H1 (cell line): ENCODE data around the gene MED16. TPM values are rescaled to one million over a fixed set of nuclear protein-coding genes. Genes with fewer than 3 reads are reported as not detected.

ENCODE experiments used
- CTCF ChIA-PET: fragments of 300-600 bp; sonication (Branson Sonifier 250); formaldehyde crosslinking; loops from one replicate; lab custom pipeline; 2021; ENCODE audit not compliant: partially characterized antibody; lab: Charles Lee
- POLR2A ChIA-PET: fragments of 300-600 bp; sonication (Branson Sonifier 250); formaldehyde crosslinking; loops from one replicate; lab custom pipeline; 2021; ENCODE audit warnings: inconsistent platforms; ENCODE audit not compliant: partially characterized antibody; lab: Charles Lee
- DNase-seq, 2 experiments: peaks; one replicate each; pipeline versions ENCODE4 v3.0.0 to v3.0.0-alpha.2; 2010 to 2022; ENCODE audit warnings: low spot score in 2 of 2, low read depth in 1 of 2, mixed read lengths in 1 of 2
- FAIRE-seq: peaks from 2 replicates; lab custom pipeline; 2011; peaks lifted over from hg19 to GRCh38; lab: Jason Lieb, UNC
- H2AFZ ChIP-seq: 2 replicates; pipeline ENCODE4 v1.8.1; 2012; ENCODE audit warnings: low read length, inconsistent platforms
- H2AK5ac ChIP-seq: 2 replicates; pipeline ENCODE4 v1.6.1; 2013; ENCODE audit warnings: low read depth, low read length
- H2BK120ac ChIP-seq: replicated peaks from 2 replicates; pipeline ENCODE3; 2013; ENCODE audit warnings: low read depth, low read length, inconsistent platforms
- H2BK12ac ChIP-seq: 2 replicates; pipeline ENCODE4 v1.6.1; 2013; ENCODE audit warnings: low read depth, low read length
- H2BK15ac ChIP-seq: 2 replicates; pipeline ENCODE4 v1.6.1; 2013; ENCODE audit warnings: low read length
- H2BK20ac ChIP-seq: 2 replicates; pipeline ENCODE4 v1.6.1; 2013; ENCODE audit warnings: low read length
- H2BK5ac ChIP-seq: 2 replicates; pipeline ENCODE4 v1.6.1; 2013; ENCODE audit warnings: low read depth, low read length
- H3K14ac ChIP-seq: 2 replicates; pipeline ENCODE4 v1.6.1; 2013; ENCODE audit warnings: inconsistent platforms; ENCODE audit not compliant: insufficient read length
- H3K18ac ChIP-seq: 2 replicates; pipeline ENCODE4 v1.6.1; 2013; ENCODE audit warnings: low read length; ENCODE audit errors: extremely low read depth
- H3K23ac ChIP-seq: 2 replicates; pipeline ENCODE4 v1.6.1; 2013; ENCODE audit warnings: inconsistent platforms; ENCODE audit not compliant: insufficient read length
- H3K23me2 ChIP-seq: 2 replicates; pipeline ENCODE4 v1.6.1; 2013; ENCODE audit warnings: low read depth, low read length
- H3K27ac ChIP-seq: 2 replicates; pipeline ENCODE4 v1.6.1; 2011; ENCODE audit warnings: low read depth, low read length, inconsistent platforms
- H3K27me3 ChIP-seq, 4 experiments: replicated peaks in 1 of 4; 1 replicate in 1 of 4; 2 replicates in 3 of 4; pipeline versions ENCODE4 v1.6.1 to v1.8.1; 2011 to 2013; ENCODE audit warnings: low read length in 3 of 4, mild to moderate bottlenecking in 3 of 4, inconsistent platforms in 2 of 4, mixed read lengths in 2 of 4, moderate library complexity in 1 of 4; ENCODE audit not compliant: control insufficient read depth in 3 of 4, insufficient read depth in 3 of 4; ENCODE audit errors: extremely low read depth in 1 of 4
- H3K36me3 ChIP-seq, 4 experiments: 2 replicates each; pipeline versions ENCODE4 v1.6.1 to v1.8.1; 2011 to 2013; ENCODE audit warnings: mild to moderate bottlenecking in 4 of 4, low read length in 3 of 4, moderate library complexity in 2 of 4, control low read depth in 1 of 4, inconsistent platforms in 1 of 4; ENCODE audit not compliant: insufficient read depth in 4 of 4, control insufficient read depth in 2 of 4
- H3K4ac ChIP-seq: replicated peaks from 2 replicates; pipeline ENCODE3; 2013; ENCODE audit warnings: low read length, low read depth, mixed read lengths, inconsistent platforms; ENCODE audit not compliant: insufficient read length
- H3K4me1 ChIP-seq, 4 experiments: replicated peaks in 1 of 4; 1 replicate in 1 of 4; 2 replicates in 3 of 4; pipeline versions ENCODE4 v1.6.1 to v1.8.1; 2011 to 2013; ENCODE audit warnings: low read length in 3 of 4, inconsistent platforms in 2 of 4, mixed read lengths in 1 of 4; ENCODE audit not compliant: insufficient read depth in 4 of 4, control insufficient read depth in 3 of 4
- H3K4me2 ChIP-seq, 2 experiments: 2 replicates each; pipeline versions ENCODE4 v1.6.1 to v1.8.1; 2011 to 2013; ENCODE audit warnings: low read depth in 2 of 2, low read length in 2 of 2, control low read depth in 1 of 2, inconsistent platforms in 1 of 2, mild to moderate bottlenecking in 1 of 2; ENCODE audit not compliant: insufficient read depth in 1 of 2
- H3K4me3 ChIP-seq, 4 experiments: fragments of 200-600, 300-600 bp in 1 of 4; sonication (generic), shearing (Covaris generic), sonication (Bioruptor Twin) in 1 of 4; 2 replicates each; pipeline versions ENCODE4 v1.5.1 to v1.8.1; 2011 to 2016; ENCODE audit warnings: low read length in 4 of 4, low read depth in 3 of 4, control low read depth in 2 of 4, inconsistent platforms in 2 of 4, mild to moderate bottlenecking in 2 of 4, mixed read lengths in 1 of 4, moderate library complexity in 1 of 4; ENCODE audit not compliant: insufficient read depth in 2 of 4; ENCODE audit errors: extremely low read depth in 1 of 4
- H3K56ac ChIP-seq: replicated peaks from 2 replicates; pipeline ENCODE3; 2013; ENCODE audit warnings: low read depth, mild to moderate bottlenecking, mixed read lengths, low read length, inconsistent platforms; ENCODE audit not compliant: insufficient read length
- H3K79me1 ChIP-seq: 2 replicates; pipeline ENCODE4 v1.6.1; 2013; ENCODE audit warnings: low read depth, low read length, control low read depth
- H3K79me2 ChIP-seq, 2 experiments: 2 replicates each; pipeline versions ENCODE4 v1.6.1 to v1.8.1; 2012 to 2013; ENCODE audit warnings: low read length in 2 of 2, mild to moderate bottlenecking in 2 of 2, inconsistent platforms in 1 of 2; ENCODE audit not compliant: insufficient read depth in 2 of 2, control insufficient read depth in 1 of 2
- H3K9ac ChIP-seq, 4 experiments: replicated peaks in 1 of 4; 1 replicate in 1 of 4; 2 replicates in 3 of 4; pipeline versions ENCODE4 v1.6.1 to v1.8.1; 2011 to 2013; ENCODE audit warnings: low read depth in 3 of 4, low read length in 3 of 4, control low read depth in 2 of 4, mild to moderate bottlenecking in 2 of 4, moderate library complexity in 2 of 4, inconsistent platforms in 1 of 4; ENCODE audit errors: extremely low read depth in 1 of 4
- H3K9me3 ChIP-seq, 2 experiments: 2 replicates each; pipeline versions ENCODE4 v1.6.1 to v1.8.1; 2012 to 2013; ENCODE audit warnings: mild to moderate bottlenecking in 2 of 2, moderate library complexity in 2 of 2, control low read depth in 1 of 2, inconsistent platforms in 1 of 2, low read depth in 1 of 2, low read length in 1 of 2, mixed read lengths in 1 of 2; ENCODE audit not compliant: insufficient read depth in 2 of 2
- H4K20me1 ChIP-seq, 2 experiments: replicated peaks in 1 of 2; 2 replicates each; pipeline versions ENCODE3 to v1.8.1; 2011 to 2013; ENCODE audit warnings: inconsistent platforms in 2 of 2, low read length in 2 of 2, mild to moderate bottlenecking in 1 of 2; ENCODE audit not compliant: insufficient read depth in 2 of 2, control insufficient read depth in 1 of 2
- H4K5ac ChIP-seq: 2 replicates; pipeline ENCODE4 v1.6.1; 2013; ENCODE audit warnings: low read length, low read depth, mixed read lengths, inconsistent platforms; ENCODE audit not compliant: insufficient read length
- H4K8ac ChIP-seq: 2 replicates; pipeline ENCODE4 v1.8.0; 2013; ENCODE audit warnings: mild to moderate bottlenecking, moderate library complexity, low read length, inconsistent platforms; ENCODE audit not compliant: insufficient read depth; ENCODE audit errors: extremely low read depth
- H4K91ac ChIP-seq: replicated peaks from 2 replicates; pipeline ENCODE3; 2013; ENCODE audit warnings: low read length, mixed read lengths, inconsistent platforms; ENCODE audit not compliant: insufficient read length
- JUN ChIP-seq: IDR thresholded peaks from 2 replicates; pipeline ENCODE4 v1.6.1; 2011; ENCODE audit warnings: low read depth, mild to moderate bottlenecking, improper control_type of control experiment, low read length
- KDM1A ChIP-seq: fragments of 200-600, 300-600 bp; sonication (generic); IDR thresholded peaks from 2 replicates; pipeline ENCODE4 v1.7.1; 2016; ENCODE audit warnings: mild to moderate bottlenecking, low read length, borderline replicate concordance
- RAD21 ChIP-seq, 2 experiments: IDR thresholded peaks in 1 of 2; conservative IDR thresholded peaks in 1 of 2; 2 replicates each; pipeline ENCODE4 v1.6.1; 2011; ENCODE audit warnings: low read depth in 2 of 2, low read length in 2 of 2, improper control_type of control experiment in 1 of 2, inconsistent platforms in 1 of 2, mild to moderate bottlenecking in 1 of 2, moderate library complexity in 1 of 2
- USF2 ChIP-seq: IDR thresholded peaks from 2 replicates; pipeline ENCODE4 v1.6.1; 2011; ENCODE audit warnings: low read length, improper control_type of control experiment
- WGBS, 2 experiments: shearing (Covaris generic) in 1 of 2; methylation state at CpG; one replicate each; pipeline versions ENCODE4 v1.1.6 to v1.1.7; 2013 to 2015; ENCODE audit warnings: low lambda C conversion rate in 2 of 2, mixed read lengths in 2 of 2, inconsistent platforms in 1 of 2, low coverage in 1 of 2, missing lambda C conversion rate in 1 of 2; ENCODE audit not compliant: insufficient replicate concordance in 2 of 2, insufficient coverage in 1 of 2, insufficient read length in 1 of 2; ENCODE audit errors: extremely low coverage in 1 of 2, missing lambda C conversion rate in 1 of 2; 5-methylcytosine and 5-hydroxymethylcytosine counted together
- long read RNA-seq, 2 experiments: library from RNA in 1 of 2; library from capped mRNA in 1 of 2; stranded (forward); transcript quantifications; one replicate each; pipeline ENCODE4 v2.0.0, GENCODE V29; 2021; ENCODE audit warnings: inconsistent platforms in 1 of 2
- polyA minus RNA-seq, 3 experiments: library from RNA; depleted of rRNA, polyadenylated mRNA; stranded (reverse); fragments of >200 nt; gene quantifications; 1 replicate in 2 of 3; 2 replicates in 1 of 3; pipeline ENCODE4 v1.2.3, GENCODE V29; 2011
- polyA plus RNA-seq, 7 experiments: library from polyadenylated mRNA; depleted of rRNA in 3 of 7; stranded (reverse) in 5 of 7; unstranded in 2 of 7; fragments of >200 nt in 5 of 7; fragments of 200-250 nt in 2 of 7; gene quantifications; 1 replicate in 5 of 7; 2 replicates in 1 of 7; 4 replicates in 1 of 7; pipeline versions ENCODE4 v1.2.1 to v1.2.3, GENCODE V29; 2011 to 2013; ENCODE audit warnings: missing spikeins in 2 of 7, mixed read lengths in 2 of 7
- total RNA-seq: library from RNA; stranded (reverse); fragmentation: NEBNext Ultra II Directional; extraction: Animal tissue kit (Norgen Biotek cat#: 25700); gene quantifications from 2 replicates; pipeline ENCODE4 v1.2.1, GENCODE V29; 2021

The MED16 gene
- total RNA-seq (51.0 and 55.9 TPM in 2 replicates), polyA plus RNA-seq (2011; rRNA removed) (67.2 and 134 TPM in 2 replicates), polyA minus RNA-seq (2011; rRNA and poly(A)+ RNA removed) (22.8 and 26.1 TPM in 2 replicates)
- 48.2 TPM for polyA plus RNA-seq (2011; cell fraction: cytosol; rRNA removed)
- polyA plus RNA-seq (2011; cell fraction: nucleus; rRNA removed) = 64.8 TPM
- 29.8 to 51.8 TPM (median 46.8 TPM) in 4 replicates for polyA plus RNA-seq (2012, experiment 1 of 2)
- polyA plus RNA-seq (2012, experiment 2 of 2) = 56.1 TPM
- 21.0 TPM for polyA plus RNA-seq (2013, experiment 1 of 2)
- 20.8 TPM for polyA plus RNA-seq (2013, experiment 2 of 2)
- 72.5 TPM for polyA minus RNA-seq (2011; cell fraction: cytosol; rRNA and poly(A)+ RNA removed)
- polyA minus RNA-seq (2011; cell fraction: nucleus; rRNA and poly(A)+ RNA removed) = 38.6 TPM
- long read RNA-seq, experiment 1, transcript MED16-204 (15 exons, 3,420 nt) = major isoform, 16 of 46 reads
- long read RNA-seq, experiment 1, partial matches to known transcripts = 24 of 46 reads
- long read RNA-seq, experiment 1, other reads (novel, unspliced or antisense) = 6 of 46 reads
- long read RNA-seq, experiment 2 = 0 reads

GRCh38 chr19:892894-893689, at the start of gene MED16, which contains the start of gene RNU6-9:
Gene MED16 (minus strand): TSS chr19:893187. CDS start chr19:891131, 2,056 bp downstream.
Gene RNU6-9 (plus strand): TSS chr19:893484.
- ChIA-PET CTCF (interaction anchor here (0.8 to 1.4 kb wide), 7 partner anchors 9 to 301 kb away, joined by 3 to 6 read pairs (median 3); no protein-coding TSS in a partner anchor), POLR2A (interaction anchor here (0.5 to 8.8 kb wide), 9 partner anchors 14 to 134 kb away, joined by 3 to 82 read pairs (median 4); partner anchors contain the start of gene CNN2)
- H4K5ac ChIP-seq = peak within 1 kb of the TSS; percentile 97
- peak within 1 kb of the TSS; percentile 89 for H3K27ac ChIP-seq
- DNase-seq (peak; percentile 78 to 88), FAIRE-seq (no peak)
- no peak within 1 kb of the TSS for H2AK5ac ChIP-seq
- H3K23ac ChIP-seq = no peak within 1 kb of the TSS
- no peak within 1 kb of the TSS for H2BK120ac ChIP-seq
- peak within 1 kb of the TSS; percentile 83 for H2BK5ac ChIP-seq
- peaks cover 0 to 13% (median 5%) of the 10 kb centered on the region in 4 experiments; a peak in 3 of 8 replicates for H3K36me3 ChIP-seq
- peaks cover 7% of the 10 kb centered on the region for H3K79me1 ChIP-seq
- peak within 1 kb of the TSS; percentile 82; the same call in 1 of the 2 replicates for H2AFZ ChIP-seq
- peaks cover 3% of the 10 kb centered on the region; the same call in 1 of the 2 replicates for H3K23me2 ChIP-seq
- 0 out of 2 replicates have a peak within 1 kb of the TSS, but pooled peaks have one; percentile 27 for H2BK12ac ChIP-seq
- WGBS, 2 experiments = 3% methylated on average over 51 of the region's 69 CpGs; no CpG with 5 or more reads in 1 of the 2 experiments
- no peak within 1 kb of the TSS for H2BK15ac ChIP-seq
- H4K8ac ChIP-seq = peak within 1 kb of the TSS; percentile 99
- peak within 1 kb of the TSS; percentile 66 to 70 for H3K4me2 ChIP-seq
- H3K27me3 ChIP-seq = no peaks in the 10 kb centered on the region
- H4K20me1 ChIP-seq = peaks cover 0 to 15% of the 10 kb centered on the region in 2 experiments
- no peak within 1 kb of the TSS for H4K91ac ChIP-seq
- peaks cover 0 to 5% (median under 1%) of the 10 kb centered on the region in 4 experiments; a peak in 3 of 7 replicates for H3K4me1 ChIP-seq
- peak within 1 kb of the TSS; percentile 90; the same call in 1 of the 2 replicates for H3K18ac ChIP-seq
- no peaks in the 10 kb centered on the region for H3K9me3 ChIP-seq
- no peak within 1 kb of the TSS for H2BK20ac ChIP-seq
- H3K9ac ChIP-seq = peak within 1 kb of the TSS; percentile 82 to 98 (median 90); a peak in 6 of 7 replicates
- no peak within 1 kb of the TSS for H3K14ac ChIP-seq
- no peak within 1 kb of the TSS for H3K4ac ChIP-seq
- peak within 1 kb of the TSS; percentile 62 for H3K56ac ChIP-seq
- no peaks in the 10 kb centered on the region; a peak in 1 of 4 replicates for H3K79me2 ChIP-seq
- H3K4me3 ChIP-seq = peak within 1 kb of the TSS; percentile 75 to 91 (median 78)
- TF ChIP-seq KDM1A (no peak), RAD21 (IDR thresholded peaks at IDR 0.05 in 1 of 2, conservative IDR thresholded peaks at IDR 0.05 in 1 of 2; ENCODE audit: low read depth in 2 of 2, low read length in 2 of 2) (no peak), USF2 (no peak), JUN (no peak)
